K562 (cell line): ENCODE measurements around the gene HMOX1. TPM values are rescaled to one million over a fixed set of nuclear protein-coding genes. Genes with fewer than 3 reads are reported as not detected.

Experiments
- ARID4B ChIP-seq: sonication (generic); formaldehyde crosslinking; IDR thresholded peaks from 2 replicates; pipeline ENCODE4 v1.8.0; 2022; ENCODE audit warnings: mild to moderate bottlenecking, missing genetic modification reagents
- EGR1 ChIP-seq: fragments of 450-650 bp; conservative IDR thresholded peaks from 2 replicates; pipeline ENCODE4 v1.6.1; 2017; ENCODE audit warnings: mild to moderate bottlenecking
- GATAD2B ChIP-seq: fragments of 450-650 bp; IDR thresholded peaks from 2 replicates; pipeline ENCODE4 v1.6.1; 2017; ENCODE audit warnings: mild to moderate bottlenecking, borderline replicate concordance
- HSF4 ChIP-seq: fragments of 250-450 bp; sonication (Bioruptor Pico); IDR thresholded peaks from 2 replicates; pipeline ENCODE4 v2.1.2; 2022; ENCODE audit warnings: mild to moderate bottlenecking, moderate library complexity, borderline replicate concordance
- LEF1 ChIP-seq: fragments of 450-650 bp; IDR thresholded peaks from 2 replicates; pipeline ENCODE4 v1.6.1; 2016; ENCODE audit warnings: mild to moderate bottlenecking
- MIER1 ChIP-seq: fragments of 450-650 bp; IDR thresholded peaks from 2 replicates; pipeline ENCODE4 v1.6.1; 2016; ENCODE audit warnings: antibody characterized with exemption, mild to moderate bottlenecking, low read depth
- NFATC3 ChIP-seq: fragments of 450-650 bp; IDR thresholded peaks from 2 replicates; pipeline ENCODE4 v1.6.1; 2017; ENCODE audit warnings: mild to moderate bottlenecking
- PKNOX1 ChIP-seq: fragments of 450-650 bp; IDR thresholded peaks from 2 replicates; pipeline ENCODE4 v1.6.1; 2016
- SMARCE1 ChIP-seq: fragments of 450-650 bp; IDR thresholded peaks from 2 replicates; pipeline ENCODE4 v1.7.1; 2016; ENCODE audit warnings: mild to moderate bottlenecking
- ZBTB2 ChIP-seq: fragments of 450-650 bp; IDR thresholded peaks from 2 replicates; pipeline ENCODE4 v1.6.1; 2016; ENCODE audit warnings: antibody characterized with exemption
- ZFP91 ChIP-seq: sonication (generic); formaldehyde crosslinking; IDR thresholded peaks from 2 replicates; pipeline ENCODE4 v1.8.0; 2022; ENCODE audit warnings: mild to moderate bottlenecking, missing genetic modification reagents
- ZNF584 ChIP-seq: fragments of 200-800 bp; sonication (Bioruptor generic); IDR thresholded peaks from 2 replicates; pipeline ENCODE4 v1.6.1; 2016; ENCODE audit warnings: low read depth, mild to moderate bottlenecking, missing genetic modification characterization, missing compliant biosample characterization
- ZNF592 ChIP-seq: fragments of 450-650 bp; IDR thresholded peaks from 2 replicates; pipeline ENCODE4 v1.6.1; 2017; ENCODE audit warnings: antibody characterized with exemption, mild to moderate bottlenecking
- ZNF77 ChIP-seq: fragments of 250-450 bp; sonication (Bioruptor Pico); IDR thresholded peaks from 2 replicates; pipeline ENCODE4 v1.5.0; 2020
- polyA plus RNA-seq, 8 experiments: library from polyadenylated mRNA; depleted of rRNA in 4 of 8; stranded (reverse) in 5 of 8; unstranded in 3 of 8; fragments of >200 nt; fragmentation: Nextera tagmentation in 2 of 8; fragmentation: Illumina TruSeq in 1 of 8; extraction: Ambion mirVana in 2 of 8; extraction: Trizol in 1 of 8; gene quantifications; 2 replicates each; pipeline versions ENCODE4 v1.2.1 to v1.2.3, GENCODE V29; 2011 to 2014; ENCODE audit warnings: inconsistent platforms in 1 of 8, missing spikeins in 1 of 8
- total RNA-seq, 7 experiments: library from RNA; depleted of rRNA in 6 of 7; stranded (reverse); fragments of >200 nt in 6 of 7; fragmentation: Illumina TruSeq in 2 of 7; extraction: Trizol in 2 of 7; gene quantifications; 2 replicates each; pipeline versions ENCODE4 v1.2.1 to v1.2.3, GENCODE V29; 2011 to 2021; ENCODE audit warnings: low replicate concordance in 1 of 7

The HMOX1 gene
- total and polyA plus RNA-seq, 9 of the 15 experiments (the other 6 are each of a cell fraction or from before 2014, with no cell fraction given), result not detected

GRCh38 chr22:35376728-35377472 is 4.0 kb upstream of the HMOX1 start (continued):
- TF ChIP-seq ZFP91 (CRISPR knock-in tag), result no peak
- TF ChIP-seq ZNF77 (CRISPR knock-in tag), result no peak
- peak; percentile 65; the same call in 1 of the 2 replicates for TF ChIP-seq ZBTB2
- peak; percentile 86 for TF ChIP-seq LEF1
- TF ChIP-seq SMARCE1, result peak; percentile 90
- TF ChIP-seq NFATC3, result 0 out of 2 replicates have a peak, but pooled peaks have one; percentile 38
- TF ChIP-seq ZNF592, result peak; percentile 93
- no peak for TF ChIP-seq PKNOX1
- no peak for TF ChIP-seq HSF4 (CRISPR knock-in tag)
- 0 out of 2 replicates have a peak, but pooled peaks have one; percentile 40 for TF ChIP-seq ZNF584 (CRISPR knock-in tag)
- TF ChIP-seq ARID4B, result peak; percentile 55; the same call in 1 of the 2 replicates
- 0 out of 2 replicates have a peak, but pooled peaks have one; percentile 27 for TF ChIP-seq GATAD2B
- no peak for TF ChIP-seq MIER1
- TF ChIP-seq EGR1, result peak; percentile 89
